ENCODE results near the gene TNRC6C. TPM values are rescaled to one million over a fixed set of nuclear protein-coding genes. Genes with fewer than 3 reads are reported as not detected.

The TNRC6C gene
- total RNA-seq, 3 donors from 2014 or later, result 14.1 to 21.7 (median 21.6) TPM

GRCh38 chr17:78014646-78015045 lies 56.1 kb downstream of the TNRC6C start:
- Histone ChIP-seq H3K9me3 (no peaks in the 10 kb centered on the region), H3K4me1 (no peaks in the 10 kb centered on the region), H3K4me3 (no peak overlapping the region), H3K27me3 (no peaks in the 10 kb centered on the region), H3K27ac (no peak overlapping the region), H3K36me3 (no peaks in the 10 kb centered on the region)
- intact Hi-C loops (cut with DNase I; ENCODE audit: low total_unique reads), result no loop called here
- no peak for DNase-seq (ENCODE audit: low spot score in 2 of 2)
- TF ChIP-seq POLR2A (IDR thresholded peaks at IDR 0.05) (no peak), POLR2AphosphoS5 (IDR thresholded peaks at IDR 0.05) (no peak)
- TF ChIP-seq, protein P1, sequence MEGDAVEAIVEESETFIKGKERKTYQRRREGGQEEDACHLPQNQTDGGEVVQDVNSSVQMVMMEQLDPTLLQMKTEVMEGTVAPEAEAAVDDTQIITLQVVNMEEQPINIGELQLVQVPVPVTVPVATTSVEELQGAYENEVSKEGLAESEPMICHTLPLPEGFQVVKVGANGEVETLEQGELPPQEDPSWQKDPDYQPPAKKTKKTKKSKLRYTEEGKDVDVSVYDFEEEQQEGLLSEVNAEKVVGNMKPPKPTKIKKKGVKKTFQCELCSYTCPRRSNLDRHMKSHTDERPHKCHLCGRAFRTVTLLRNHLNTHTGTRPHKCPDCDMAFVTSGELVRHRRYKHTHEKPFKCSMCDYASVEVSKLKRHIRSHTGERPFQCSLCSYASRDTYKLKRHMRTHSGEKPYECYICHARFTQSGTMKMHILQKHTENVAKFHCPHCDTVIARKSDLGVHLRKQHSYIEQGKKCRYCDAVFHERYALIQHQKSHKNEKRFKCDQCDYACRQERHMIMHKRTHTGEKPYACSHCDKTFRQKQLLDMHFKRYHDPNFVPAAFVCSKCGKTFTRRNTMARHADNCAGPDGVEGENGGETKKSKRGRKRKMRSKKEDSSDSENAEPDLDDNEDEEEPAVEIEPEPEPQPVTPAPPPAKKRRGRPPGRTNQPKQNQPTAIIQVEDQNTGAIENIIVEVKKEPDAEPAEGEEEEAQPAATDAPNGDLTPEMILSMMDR (IDR thresholded peaks at IDR 0.05), result no peak

- Histone ChIP-seq H3K4me1 (no peaks in the 10 kb centered on the region), H3K36me3 (no peaks in the 10 kb centered on the region), H3K27me3 (no peaks in the 10 kb centered on the region), H3K27ac (no peak overlapping the region), H3K4me3 (no peak overlapping the region), H3K9me3 (no peaks in the 10 kb centered on the region)
- DNase-seq (ENCODE audit: low spot score in 2 of 2), result no peak
- TF ChIP-seq, protein P1 (IDR thresholded peaks at IDR 0.05), result no peak
- TF ChIP-seq POLR2A (IDR thresholded peaks at IDR 0.05) (no peak), POLR2AphosphoS5 (IDR thresholded peaks at IDR 0.05) (no peak)
- intact Hi-C loops (cut with DNase I; ENCODE audit: low total_unique reads), result no loop called here
Measured at GRCh38 chr17:78016852-78017251, 58.3 kb downstream of the TNRC6C start.

DNA sequence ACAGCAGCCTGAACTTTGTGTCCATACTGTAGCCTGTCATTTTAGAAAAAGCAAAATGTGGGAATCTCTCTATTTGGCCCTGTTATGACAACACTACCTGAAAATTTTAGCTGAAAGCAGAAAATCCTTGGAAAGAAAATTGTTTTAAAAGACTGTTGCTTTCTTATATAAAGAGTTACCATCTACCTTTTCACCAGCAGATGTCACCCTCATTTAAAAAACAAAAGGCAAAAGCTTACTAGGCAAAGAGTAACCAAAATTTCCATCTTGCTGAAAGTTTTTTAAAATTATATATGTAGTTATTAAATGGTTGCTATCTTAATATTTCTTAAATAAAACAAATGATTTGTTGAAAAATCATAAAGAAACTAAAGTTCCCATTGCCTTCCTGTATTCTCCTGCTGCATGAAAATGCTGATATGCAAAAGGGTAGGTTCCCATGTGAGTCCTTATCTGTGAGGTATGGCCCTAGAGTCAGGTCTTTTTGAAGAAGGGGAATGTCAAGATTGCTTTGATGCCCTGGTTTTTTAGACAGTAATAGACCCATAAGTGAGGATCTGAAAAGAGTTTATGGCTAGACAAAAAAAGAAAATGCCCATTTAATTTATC lies 61.0 kb downstream of the TNRC6C start:
- no peak for DNase-seq (ENCODE audit: low spot score in 2 of 2)
- Histone ChIP-seq H3K27ac (no peak overlapping the region), H3K4me3 (no peak overlapping the region), H3K9me3 (no peaks in the 10 kb centered on the region), H3K27me3 (no peaks in the 10 kb centered on the region), H3K4me1 (no peaks in the 10 kb centered on the region), H3K36me3 (no peaks in the 10 kb centered on the region)
- intact Hi-C loops (cut with DNase I; ENCODE audit: low total_unique reads), result no loop called here
- TF ChIP-seq, protein P1 (IDR thresholded peaks at IDR 0.05), result peak in 2 of 3 donors; percentile 56
- no peak for TF ChIP-seq POLR2A (IDR thresholded peaks at IDR 0.05)

- TF ChIP-seq POLR2A (IDR thresholded peaks at IDR 0.05) (no peak), POLR2AphosphoS5 (IDR thresholded peaks at IDR 0.05) (no peak)
- TF ChIP-seq, protein P1 (IDR thresholded peaks at IDR 0.05), result no peak
- no peak overlapping the region for H3K27ac ChIP-seq
- DNase-seq (ENCODE audit: low spot score in 2 of 2), result no peak
- no peak overlapping the region for H3K4me3 ChIP-seq
- H3K4me1 ChIP-seq, result no peaks in the 10 kb centered on the region
- H3K9me3 ChIP-seq, result no peaks in the 10 kb centered on the region
- H3K36me3 ChIP-seq, result no peaks in the 10 kb centered on the region
- intact Hi-C loops (cut with DNase I; ENCODE audit: low total_unique reads), result no loop called here
- no peaks in the 10 kb centered on the region for H3K27me3 ChIP-seq
Measured at GRCh38 chr17:78019976-78020716, 61.6 kb downstream of the TNRC6C start.

- Histone ChIP-seq H3K27ac (no peak overlapping the region), H3K4me3 (no peak overlapping the region), H3K4me1 (no peaks in the 10 kb centered on the region), H3K27me3 (no peaks in the 10 kb centered on the region), H3K36me3 (no peaks in the 10 kb centered on the region), H3K9me3 (no peaks in the 10 kb centered on the region)
- intact Hi-C loops (cut with DNase I; ENCODE audit: low total_unique reads), result no loop called here
- TF ChIP-seq, protein P1 (IDR thresholded peaks at IDR 0.05), result no peak
- no peak for TF ChIP-seq POLR2AphosphoS5 (IDR thresholded peaks at IDR 0.05)
- TF ChIP-seq POLR2A (IDR thresholded peaks at IDR 0.05), result no peak
- no peak for DNase-seq (ENCODE audit: low spot score in 2 of 2)
Measured at GRCh38 chr17:78020717-78021108, 62.2 kb downstream of the TNRC6C start.

All from breast epithelium (tissue), 4 donors.